ENCODE results near the gene SCRT2.

SCRT2 gene

DNA sequence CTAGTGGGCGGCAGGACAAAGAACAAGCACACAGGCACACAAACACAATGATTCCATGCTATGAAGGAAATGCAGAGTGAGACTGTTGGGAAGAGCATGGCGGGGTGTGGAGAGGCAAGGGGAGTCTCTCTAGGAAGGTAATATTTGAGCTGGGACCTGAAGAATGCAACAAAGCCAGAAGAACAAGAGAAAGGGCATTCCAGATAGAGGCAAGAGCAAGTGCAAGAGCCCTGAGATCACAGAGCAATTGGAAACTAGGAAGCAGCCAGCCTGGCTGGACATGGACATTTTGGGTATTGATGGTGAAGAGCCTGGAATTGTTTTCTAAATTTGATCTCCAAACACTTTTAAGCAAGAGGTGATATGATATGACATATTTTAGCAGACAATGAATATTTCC lies 38.0 kb downstream of the SCRT2 start:
- no peak overlapping the region for H2AFZ ChIP-seq (ENCODE audit: low read depth)
- H3K79me2 ChIP-seq (ENCODE audit: insufficient read depth, low read depth): no peaks in the 10 kb centered on the region
- H3K4me1 ChIP-seq (ENCODE audit: low read depth, poor library complexity, severe bottlenecking): no peaks in the 10 kb centered on the region
- H3K4me2 ChIP-seq: no peak overlapping the region
- H3K27ac ChIP-seq: no peak overlapping the region
- TF ChIP-seq, protein P1, sequence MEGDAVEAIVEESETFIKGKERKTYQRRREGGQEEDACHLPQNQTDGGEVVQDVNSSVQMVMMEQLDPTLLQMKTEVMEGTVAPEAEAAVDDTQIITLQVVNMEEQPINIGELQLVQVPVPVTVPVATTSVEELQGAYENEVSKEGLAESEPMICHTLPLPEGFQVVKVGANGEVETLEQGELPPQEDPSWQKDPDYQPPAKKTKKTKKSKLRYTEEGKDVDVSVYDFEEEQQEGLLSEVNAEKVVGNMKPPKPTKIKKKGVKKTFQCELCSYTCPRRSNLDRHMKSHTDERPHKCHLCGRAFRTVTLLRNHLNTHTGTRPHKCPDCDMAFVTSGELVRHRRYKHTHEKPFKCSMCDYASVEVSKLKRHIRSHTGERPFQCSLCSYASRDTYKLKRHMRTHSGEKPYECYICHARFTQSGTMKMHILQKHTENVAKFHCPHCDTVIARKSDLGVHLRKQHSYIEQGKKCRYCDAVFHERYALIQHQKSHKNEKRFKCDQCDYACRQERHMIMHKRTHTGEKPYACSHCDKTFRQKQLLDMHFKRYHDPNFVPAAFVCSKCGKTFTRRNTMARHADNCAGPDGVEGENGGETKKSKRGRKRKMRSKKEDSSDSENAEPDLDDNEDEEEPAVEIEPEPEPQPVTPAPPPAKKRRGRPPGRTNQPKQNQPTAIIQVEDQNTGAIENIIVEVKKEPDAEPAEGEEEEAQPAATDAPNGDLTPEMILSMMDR (conservative IDR thresholded peaks at IDR 0.05; ENCODE audit: low read depth, low read length): no peak
- H4K20me1 ChIP-seq (ENCODE audit: insufficient read depth): no peaks in the 10 kb centered on the region
- no peak overlapping the region for H3K4me3 ChIP-seq (IDR thresholded peaks at IDR 0.05; ENCODE audit: insufficient read depth, low read depth, low read length)
- no peaks in the 10 kb centered on the region for H3K27me3 ChIP-seq (ENCODE audit: insufficient read depth, low read depth)
- no peaks in the 10 kb centered on the region for H3K36me3 ChIP-seq (ENCODE audit: insufficient read depth)
- no peak overlapping the region for H3K9ac ChIP-seq

DNA sequence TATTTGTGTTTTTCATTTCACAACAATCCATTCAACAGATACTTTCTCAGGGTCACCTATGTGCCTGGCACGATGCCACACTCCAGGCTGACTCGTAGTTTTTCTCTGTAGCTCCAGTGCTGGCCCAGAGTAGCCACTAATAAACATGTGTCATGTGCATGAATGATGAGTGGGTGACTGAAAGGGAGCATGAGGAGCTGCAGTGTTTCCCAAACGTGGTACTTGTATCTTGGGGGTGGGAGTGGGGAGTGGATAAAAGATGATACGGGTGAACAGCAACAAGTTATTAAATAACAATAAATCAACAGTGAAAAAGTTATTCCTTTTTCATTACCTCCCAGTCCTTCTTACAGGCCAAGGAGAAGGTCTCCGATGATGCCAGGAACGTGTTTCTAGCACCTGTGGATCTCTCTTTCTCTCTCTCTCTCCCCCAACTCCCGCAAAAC lies 39.7 kb downstream of the SCRT2 start:
- Histone ChIP-seq H2AFZ (ENCODE audit: low read depth) (no peak overlapping the region), H4K20me1 (ENCODE audit: insufficient read depth) (no peaks in the 10 kb centered on the region), H3K4me2 (no peak overlapping the region), H3K27ac (no peak overlapping the region), H3K4me1 (ENCODE audit: low read depth, poor library complexity, severe bottlenecking) (no peaks in the 10 kb centered on the region), H3K79me2 (ENCODE audit: insufficient read depth, low read depth) (no peaks in the 10 kb centered on the region), H3K36me3 (ENCODE audit: insufficient read depth) (no peaks in the 10 kb centered on the region), H3K9ac (no peak overlapping the region), H3K4me3 (IDR thresholded peaks at IDR 0.05; ENCODE audit: insufficient read depth, low read depth, low read length) (no peak overlapping the region), H3K27me3 (ENCODE audit: insufficient read depth, low read depth) (no peaks in the 10 kb centered on the region)
- TF ChIP-seq, protein P1 (conservative IDR thresholded peaks at IDR 0.05; ENCODE audit: low read depth, low read length): no peak

DNA sequence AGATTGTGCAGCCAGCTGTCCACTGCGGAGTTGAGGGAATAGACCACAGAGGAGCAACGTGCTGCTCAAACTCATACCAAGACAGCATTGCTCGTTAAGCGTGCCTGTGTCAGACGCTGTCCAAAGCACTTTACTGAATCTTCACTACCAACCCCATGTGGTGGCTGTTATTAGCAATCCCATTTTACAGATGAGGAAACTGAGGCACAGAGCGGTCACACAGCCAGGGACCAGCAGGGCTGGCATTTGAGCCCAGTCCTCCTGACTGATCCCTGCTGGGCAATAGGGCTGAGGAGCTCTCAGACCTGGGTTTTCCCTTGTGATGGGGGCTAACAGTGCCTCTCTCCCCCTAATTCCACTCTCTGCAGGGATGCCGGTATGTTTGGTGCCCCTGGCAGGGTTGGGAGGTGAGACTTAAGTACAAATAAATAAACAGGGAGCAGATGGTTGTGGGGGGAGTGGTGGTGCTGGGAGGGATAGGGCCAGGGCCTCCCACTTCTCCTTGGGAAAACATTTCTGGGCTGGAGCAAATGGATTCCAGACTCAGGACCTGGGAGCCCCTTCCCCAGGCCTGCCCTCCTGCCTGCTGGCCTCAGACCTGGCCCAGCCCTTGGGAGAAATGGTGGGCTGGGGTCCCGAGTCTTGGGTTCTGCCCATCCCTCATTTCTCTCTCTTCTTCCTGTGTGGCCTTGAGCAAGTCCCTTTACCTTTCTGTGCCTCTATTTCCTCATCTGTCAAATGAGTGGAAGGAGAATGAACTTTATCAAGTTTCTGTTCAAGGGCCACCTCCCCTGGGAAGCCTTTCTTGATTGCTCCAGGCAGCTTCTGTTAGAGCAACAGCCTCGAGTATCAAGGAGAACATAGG lies 40.3 kb downstream of the SCRT2 start:
- Histone ChIP-seq H4K20me1 (ENCODE audit: insufficient read depth) (no peaks in the 10 kb centered on the region), H3K27ac (no peak overlapping the region), H2AFZ (ENCODE audit: low read depth) (no peak overlapping the region), H3K4me2 (no peak overlapping the region), H3K36me3 (ENCODE audit: insufficient read depth) (no peaks in the 10 kb centered on the region), H3K27me3 (ENCODE audit: insufficient read depth, low read depth) (no peaks in the 10 kb centered on the region), H3K4me3 (IDR thresholded peaks at IDR 0.05; ENCODE audit: insufficient read depth, low read depth, low read length) (no peak overlapping the region), H3K9ac (no peak overlapping the region), H3K4me1 (ENCODE audit: low read depth, poor library complexity, severe bottlenecking) (no peaks in the 10 kb centered on the region), H3K79me2 (ENCODE audit: insufficient read depth, low read depth) (no peaks in the 10 kb centered on the region)
- TF ChIP-seq, protein P1 (conservative IDR thresholded peaks at IDR 0.05; ENCODE audit: low read depth, low read length): no peak

DNA sequence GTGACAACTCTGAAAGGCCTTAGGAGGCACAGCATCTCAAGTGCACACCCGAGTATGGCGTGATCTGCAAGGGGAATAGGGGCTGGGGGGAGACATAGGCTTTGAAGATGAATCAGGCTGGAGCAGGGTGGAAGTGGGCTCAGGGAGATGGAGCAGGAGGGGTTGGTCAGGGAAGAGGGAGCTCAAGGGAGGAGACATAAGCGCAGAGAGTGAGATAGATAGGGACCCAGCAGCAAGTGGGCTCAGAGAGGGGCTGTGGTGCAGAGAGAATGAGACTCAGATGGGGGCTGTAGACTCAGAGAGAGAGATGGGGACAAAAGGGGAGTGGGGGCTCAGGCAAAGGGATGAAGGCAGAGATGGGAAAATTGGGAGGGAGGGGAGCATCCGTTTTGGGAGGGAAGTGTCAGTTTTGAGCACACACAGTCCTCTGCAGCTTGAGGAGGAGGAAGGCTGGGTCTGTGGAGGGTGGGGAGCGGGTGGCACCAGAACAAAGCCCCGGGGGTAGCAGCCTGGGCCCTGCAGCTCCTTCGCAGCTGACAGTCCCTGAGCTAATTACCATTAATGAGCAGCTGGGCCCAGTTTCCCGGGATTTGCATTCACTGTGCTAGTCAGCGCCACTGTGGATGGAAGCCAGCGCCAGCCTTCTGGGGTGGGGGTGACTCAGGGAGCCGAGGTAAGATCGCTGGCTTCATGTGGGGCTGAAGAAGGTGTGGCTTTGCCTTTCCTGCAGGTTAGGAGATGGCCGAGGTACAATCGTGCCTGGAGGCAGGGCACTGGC lies 41.3 kb downstream of the SCRT2 start:
- Histone ChIP-seq H3K27ac (no peak overlapping the region), H3K4me3 (IDR thresholded peaks at IDR 0.05; ENCODE audit: insufficient read depth, low read depth, low read length) (no peak overlapping the region), H4K20me1 (ENCODE audit: insufficient read depth) (no peaks in the 10 kb centered on the region), H3K4me1 (ENCODE audit: low read depth, poor library complexity, severe bottlenecking) (no peaks in the 10 kb centered on the region), H3K9ac (no peak overlapping the region), H3K36me3 (ENCODE audit: insufficient read depth) (no peaks in the 10 kb centered on the region), H3K27me3 (ENCODE audit: insufficient read depth, low read depth) (no peaks in the 10 kb centered on the region), H2AFZ (ENCODE audit: low read depth) (no peak overlapping the region), H3K79me2 (ENCODE audit: insufficient read depth, low read depth) (no peaks in the 10 kb centered on the region), H3K4me2 (no peak overlapping the region)
- TF ChIP-seq, protein P1 (conservative IDR thresholded peaks at IDR 0.05; ENCODE audit: low read depth, low read length): no peak

Measured in KMS-11 (cell line).